NCI-H774 (cell line): ENCODE data around the gene KCNT2.
"Not testable (repeated sequence)": the region's sequence is repeated elsewhere in the genome, so short reads cannot be mapped to it uniquely, and the experiment has no call there.

ENCODE experiments used
- DNase-seq: peaks from one replicate; lab custom pipeline; 2025; lab: John Stamatoyannopoulos, UW

KCNT2 gene

GRCh38 chr1:196590012-196590708, 18.1 kb downstream of the KCNT2 start:
- no peak for DNase-seq

DNA sequence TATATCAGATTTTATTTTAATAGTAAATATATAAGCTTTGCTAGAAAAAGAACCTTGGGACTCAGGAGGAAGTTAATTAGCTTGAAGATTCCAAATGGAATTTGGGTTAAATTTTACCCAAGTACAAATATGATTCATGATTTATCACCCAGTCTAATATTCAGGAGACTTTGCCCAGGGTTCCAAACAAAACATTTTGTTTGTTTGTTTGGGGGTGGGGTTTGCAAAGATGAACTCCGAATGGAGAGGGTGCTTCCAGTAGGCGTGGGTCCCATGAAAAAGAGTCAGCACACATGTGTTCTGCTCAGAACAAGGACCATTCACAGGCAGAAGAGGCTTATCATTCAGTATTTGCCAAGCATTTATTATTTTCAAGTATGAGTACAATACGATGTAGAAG, 23.5 kb downstream of the KCNT2 start:
- DNase-seq, result no peak

GRCh38 chr1:196577386-196577785, 30.9 kb downstream of the KCNT2 start:
- no peak for DNase-seq

DNA sequence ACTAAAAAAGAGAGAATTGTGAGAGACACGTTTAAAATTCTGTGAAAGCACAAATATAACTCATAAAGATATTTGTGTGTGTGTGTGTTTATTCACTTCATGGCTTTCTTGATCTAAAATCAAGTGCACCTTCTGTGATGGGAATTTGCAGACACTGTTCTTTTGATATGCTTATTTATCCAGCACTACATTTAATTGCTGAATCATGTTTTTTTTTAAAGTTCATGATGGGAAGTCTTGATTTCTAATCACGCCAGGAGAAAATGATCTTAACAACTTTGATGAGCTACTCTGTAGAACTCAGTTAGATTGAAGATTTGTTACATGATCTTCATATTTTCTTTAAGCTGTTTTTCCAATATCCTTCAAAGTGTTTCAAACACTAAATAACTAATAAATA, 35.0 kb downstream of the KCNT2 start:
- no peak for DNase-seq

- no peak for DNase-seq
Measured at GRCh38 chr1:196567238-196567637, 41.0 kb downstream of the KCNT2 start.

DNA sequence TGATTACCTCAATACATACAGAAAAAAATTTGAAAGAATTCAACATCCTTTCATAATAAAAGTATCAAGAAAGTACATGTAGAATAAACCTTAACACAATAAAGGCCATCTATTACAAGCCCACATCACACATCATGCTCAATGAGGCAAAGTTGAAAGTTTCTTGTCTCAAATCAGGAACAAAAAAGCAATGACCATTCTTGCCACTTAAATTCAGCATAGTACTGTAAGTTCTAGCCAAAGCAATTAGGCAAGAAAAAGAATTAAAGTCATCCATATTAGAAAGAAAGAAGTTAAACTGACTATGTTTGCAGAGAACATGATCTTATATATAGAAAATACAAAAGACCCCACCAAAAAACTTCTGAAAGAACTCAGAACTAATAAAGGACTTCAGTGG, 44.5 kb downstream of the KCNT2 start:
- DNase-seq, result no peak

DNA sequence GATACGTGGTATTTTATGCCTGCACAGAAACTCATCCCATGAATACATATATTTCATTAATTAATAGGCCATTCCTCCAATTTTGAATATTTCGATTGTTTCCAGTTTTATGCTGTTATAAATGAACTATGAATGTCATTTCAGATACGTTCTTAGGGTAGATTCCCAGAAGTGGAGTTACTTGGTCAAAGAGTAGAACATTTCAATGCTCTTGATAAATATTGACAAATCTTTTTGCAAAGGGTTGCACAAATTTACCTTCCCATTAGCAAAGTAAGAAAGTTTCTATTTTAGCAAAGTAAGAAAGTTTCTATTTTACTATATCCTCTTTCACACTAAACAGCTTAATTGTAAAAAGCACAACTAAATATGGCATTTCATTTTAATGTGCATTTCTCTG, 48.9 kb downstream of the KCNT2 start:
- DNase-seq, result no peak

GRCh38 chr1:196558411-196558810, 49.8 kb downstream of the KCNT2 start:
- DNase-seq, result no peak

GRCh38 chr1:196557797-196558196, 50.4 kb downstream of the KCNT2 start:
- no peak for DNase-seq

- DNase-seq, result no peak
Measured at GRCh38 chr1:196550731-196551130, 57.5 kb downstream of the KCNT2 start.

DNA sequence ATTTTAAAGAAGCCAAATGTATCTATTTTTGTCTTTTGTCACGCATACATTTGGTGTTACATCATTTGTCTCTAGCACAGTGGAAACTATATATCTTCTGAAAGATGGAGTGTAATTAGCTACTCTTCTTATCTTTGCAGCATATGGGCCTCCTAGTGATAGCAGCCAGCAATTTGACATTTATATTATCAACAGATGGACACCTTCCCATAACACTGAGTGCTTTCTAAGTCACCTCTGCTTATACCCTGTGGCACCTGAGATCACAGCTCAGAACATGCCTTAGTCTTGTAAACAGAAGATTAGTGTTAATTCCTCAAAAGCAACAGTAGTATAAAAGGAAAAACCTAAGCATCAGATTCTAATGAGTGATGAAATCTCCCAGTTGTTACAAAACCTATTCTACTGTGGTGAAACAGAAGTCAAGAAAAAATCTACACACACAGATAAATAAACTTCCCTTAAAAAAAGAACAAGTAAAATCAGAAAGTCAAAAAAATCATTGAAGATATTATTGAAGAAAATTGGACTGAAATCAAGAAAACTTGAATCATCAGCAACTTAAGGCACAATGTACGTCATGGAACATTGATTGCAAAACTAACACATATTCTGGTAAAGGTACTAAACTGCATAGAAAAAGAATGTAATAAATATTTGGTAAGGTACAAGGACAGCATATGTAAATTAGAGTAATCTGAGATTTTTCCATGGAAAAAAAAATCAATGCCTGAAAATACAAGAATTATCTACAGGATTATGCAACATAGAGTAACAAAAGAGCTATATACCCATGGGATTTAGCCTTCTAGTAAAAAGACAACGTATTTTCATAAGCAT, 61.7 kb downstream of the KCNT2 start:
- DNase-seq, result no peak

DNA sequence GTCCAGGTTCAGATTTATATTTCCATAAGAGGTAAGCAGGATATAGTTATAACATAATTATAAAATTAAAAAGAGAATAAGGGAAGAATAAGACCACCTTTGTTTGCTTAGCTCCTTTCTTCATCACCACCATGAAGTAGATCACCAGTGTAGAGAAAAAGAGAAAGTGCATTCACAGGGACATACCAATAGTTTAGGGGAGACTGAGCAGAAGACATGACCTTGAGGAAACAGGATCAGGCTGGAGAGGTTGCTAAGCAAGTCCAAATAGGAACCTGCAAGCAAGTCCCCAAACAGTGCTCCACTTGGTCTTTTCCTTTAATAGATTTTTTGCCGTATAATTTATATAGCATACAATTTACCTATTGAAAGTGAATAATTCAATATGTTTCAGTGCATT, 63.0 kb downstream of the KCNT2 start:
- no peak for DNase-seq

DNA sequence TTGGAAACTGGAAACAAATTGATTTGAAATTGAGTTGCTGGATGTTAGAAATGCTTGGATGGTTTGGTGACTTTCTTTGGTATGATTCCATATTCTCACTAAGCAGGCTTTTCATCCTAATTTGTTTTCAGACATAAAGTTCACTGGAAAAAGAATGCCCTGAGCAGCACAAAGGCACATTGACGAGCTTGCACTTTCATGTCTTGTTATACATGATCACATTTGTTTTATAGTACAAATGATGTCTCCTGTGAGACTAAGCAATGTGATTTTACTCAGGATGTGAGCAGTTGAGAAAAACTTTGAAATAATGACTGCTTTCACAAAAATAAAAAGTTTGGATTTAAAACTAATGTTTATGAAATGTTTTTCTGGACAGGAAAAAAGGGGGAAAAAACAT, 63.6 kb downstream of the KCNT2 start:
- no peak for DNase-seq

DNA sequence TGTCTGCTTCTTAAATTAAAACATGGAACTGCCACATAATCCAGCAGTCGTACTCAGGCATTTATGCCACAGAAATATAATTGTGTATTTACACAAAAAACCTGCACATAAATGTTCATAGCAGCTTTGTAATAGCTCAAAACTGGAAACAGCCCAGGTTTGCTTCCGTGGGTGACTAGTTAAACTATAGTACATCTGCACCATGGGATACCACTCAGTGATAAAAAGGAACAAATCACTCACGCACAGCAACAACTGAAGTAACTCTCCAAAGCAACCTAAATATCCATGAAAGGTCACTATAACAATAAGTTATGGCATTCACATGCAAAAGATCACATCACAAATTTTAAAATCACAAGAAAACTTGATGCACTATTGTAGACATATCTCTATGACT, 64.4 kb downstream of the KCNT2 start:
- DNase-seq, result no peak

GRCh38 chr1:196538473-196538872, 69.8 kb downstream of the KCNT2 start:
- no peak for DNase-seq

DNA sequence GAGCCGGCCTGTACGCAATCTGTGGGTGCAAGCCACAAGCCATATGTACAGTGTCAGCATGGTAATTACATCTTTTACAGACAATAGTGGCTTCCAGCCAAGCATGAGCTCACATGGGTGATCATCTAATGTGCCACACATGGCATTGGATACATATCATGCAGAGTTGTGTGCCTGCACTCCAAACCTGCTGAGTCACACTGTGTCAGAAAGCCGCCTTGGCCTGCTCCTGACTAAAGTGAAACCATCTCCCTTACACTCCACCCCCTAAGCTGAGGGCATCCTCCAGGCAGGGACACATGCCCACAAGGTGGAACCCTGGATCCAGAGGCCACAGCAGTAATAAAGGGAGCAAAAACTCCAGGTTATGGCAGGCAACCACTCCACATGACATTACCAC, 72.5 kb downstream of the KCNT2 start:
- no peak for DNase-seq

DNA sequence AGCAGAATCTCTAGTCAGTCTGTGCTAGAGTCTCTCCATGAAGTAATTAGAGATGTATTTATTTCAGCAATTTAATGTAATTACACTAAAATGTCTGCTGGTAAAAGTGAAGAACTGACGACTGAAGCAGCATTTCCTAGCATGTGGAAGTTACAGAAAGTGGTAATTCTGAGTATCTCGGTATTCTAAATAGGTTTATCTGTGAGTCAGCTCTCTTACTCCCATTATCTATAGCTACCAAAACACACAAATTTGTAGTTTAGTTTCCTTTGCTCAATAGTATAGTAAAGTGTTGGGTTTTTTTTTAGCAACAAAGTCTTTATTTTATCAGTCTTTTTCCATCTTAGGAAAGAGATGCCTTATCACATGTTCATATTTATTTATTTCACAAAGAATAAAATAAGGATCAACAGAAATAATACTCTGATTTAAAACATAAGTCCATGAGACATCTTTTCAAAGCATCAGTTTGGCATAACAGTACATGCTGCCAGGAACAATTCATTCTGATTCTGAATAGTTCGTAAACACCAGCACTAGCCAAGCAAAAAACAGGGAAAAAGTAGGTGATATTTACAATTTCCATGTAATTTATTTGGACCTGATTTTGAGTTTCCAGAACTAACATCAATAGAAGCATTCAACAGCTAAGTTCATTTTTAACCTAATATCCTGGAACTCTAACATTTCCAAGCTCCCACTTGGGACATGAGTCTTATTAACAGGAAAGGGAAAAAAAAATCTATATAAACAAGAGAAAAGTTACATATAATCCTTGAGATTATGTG, 76.3 kb downstream of the KCNT2 start:
- no peak for DNase-seq

GRCh38 chr1:196527919-196528318, 80.3 kb downstream of the KCNT2 start:
- no peak for DNase-seq

DNA sequence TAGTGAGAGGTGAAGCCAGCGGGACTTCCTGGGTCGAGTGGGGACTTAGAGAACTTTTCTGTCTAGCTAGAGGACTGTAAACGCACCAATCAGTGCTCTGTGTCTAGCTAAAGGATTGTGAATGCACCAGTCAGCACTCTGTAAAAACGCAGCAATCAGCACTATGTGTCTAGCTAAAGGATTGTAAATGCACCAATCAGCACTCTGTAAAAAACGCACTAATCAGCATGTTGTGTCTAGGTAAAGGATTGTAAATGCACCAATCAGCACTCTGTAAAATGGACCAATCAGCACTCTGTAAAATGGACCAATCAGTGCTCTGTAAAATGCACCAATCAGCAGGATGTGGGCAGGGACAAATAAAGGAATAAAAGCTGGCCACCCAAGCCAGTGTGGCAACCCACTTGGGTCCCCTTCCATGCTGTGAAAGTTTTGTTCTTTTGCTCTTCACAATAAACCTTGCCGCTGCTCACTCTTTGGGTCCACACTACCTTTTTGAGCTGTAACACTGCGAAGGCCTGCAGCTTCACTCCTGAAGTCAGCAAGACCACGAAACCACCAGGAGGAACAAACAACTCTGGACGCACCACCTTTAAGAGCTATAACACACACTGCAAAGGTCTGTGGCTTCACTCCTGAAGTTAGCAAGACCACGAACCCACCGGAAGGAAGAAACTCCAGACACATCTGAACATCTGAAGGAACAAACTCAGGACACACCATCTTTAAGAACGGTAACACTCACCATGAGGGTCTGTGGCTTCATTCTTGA, 85.5 kb downstream of the KCNT2 start:
- not testable (repeated sequence) for DNase-seq

- no peak for DNase-seq
Measured at GRCh38 chr1:196517193-196517592, 91.0 kb downstream of the KCNT2 start.

DNA sequence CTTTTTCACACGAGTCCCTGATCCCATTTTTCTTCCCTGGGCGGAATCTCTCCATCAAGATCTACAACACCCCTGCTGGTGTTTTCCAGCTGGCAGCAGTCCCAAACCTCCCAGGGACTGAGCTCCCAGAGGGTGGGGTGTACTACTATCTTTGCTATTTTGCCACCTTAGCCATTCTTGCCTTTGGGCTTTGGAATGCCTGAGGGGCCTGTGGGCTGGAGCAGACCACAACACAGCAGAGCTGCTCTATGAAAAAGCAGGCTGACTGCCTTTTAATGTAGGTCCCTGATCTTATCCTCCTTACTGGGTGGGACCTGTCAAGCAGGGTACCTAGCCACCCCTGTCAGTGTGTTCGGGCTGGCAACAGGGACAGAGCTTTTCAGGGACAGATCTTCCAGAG, 91.9 kb downstream of the KCNT2 start:
- DNase-seq, result no peak

DNA sequence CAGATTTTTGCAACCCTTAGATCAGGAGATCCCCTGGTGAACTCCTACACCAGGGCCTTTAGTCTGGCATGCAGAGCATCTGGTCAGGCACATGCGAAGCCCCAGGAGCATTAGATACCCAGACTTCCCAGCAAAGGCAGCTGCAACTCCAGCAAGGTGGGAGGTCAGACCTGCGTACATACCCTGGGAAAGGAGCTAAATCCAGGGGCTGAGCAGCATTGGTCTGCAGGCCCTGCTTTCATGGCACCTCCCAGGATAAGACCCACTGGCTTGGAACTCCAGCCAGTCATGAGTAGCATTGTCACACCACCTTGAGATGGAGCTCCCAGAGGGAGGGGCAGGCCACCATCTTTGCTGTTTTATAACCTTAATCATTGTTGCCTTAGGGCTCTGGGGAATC, 92.3 kb downstream of the KCNT2 start:
- DNase-seq, result no peak
